Measurements from ENCODE around the gene COL5A1.

DNA sequence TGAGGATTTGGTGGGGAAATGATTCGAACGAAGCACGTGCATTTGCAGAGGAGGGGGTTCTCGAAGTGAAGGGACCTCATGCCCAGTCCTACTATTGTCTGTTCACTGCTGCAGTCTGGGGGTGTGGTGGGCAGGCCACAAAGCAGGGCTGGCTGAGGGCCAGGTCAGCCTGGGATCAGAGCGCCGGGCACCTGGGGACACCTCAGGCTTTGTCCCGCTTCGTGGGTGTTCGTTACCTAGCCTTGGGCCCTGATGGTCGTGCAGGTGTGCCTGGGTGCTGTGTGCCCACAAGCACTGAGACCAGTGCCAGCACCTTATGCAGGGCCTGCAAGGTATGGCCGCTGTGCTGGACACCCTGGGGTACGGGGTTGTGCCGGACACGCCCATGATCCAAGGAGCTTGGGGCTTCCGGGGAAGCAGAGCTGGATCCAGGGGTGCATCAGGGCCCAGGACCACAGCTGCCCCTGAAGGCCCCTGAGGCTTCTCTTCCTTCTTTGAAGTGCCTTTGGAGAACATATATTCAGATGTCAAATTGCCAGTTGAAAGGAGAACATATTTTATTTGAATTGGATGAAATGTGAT is 80.6 kb downstream of the COL5A1 start:
- no peak for TF ChIP-seq GATA2 (IDR thresholded peaks at IDR 0.05; ENCODE audit: low read depth, low read length)
- TF ChIP-seq GATA3 (IDR thresholded peaks at IDR 0.05; ENCODE audit: low read depth, low read length) = no peak

All from SH-SY5Y (cell line).